ENCODE results near the gene SLC15A1. TPM values are rescaled to one million over a fixed set of nuclear protein-coding genes. Genes with fewer than 3 reads are reported as not detected.

Gene SLC15A1
- total and polyA plus RNA-seq, 4 donors: 5.8 to 19.7 (median 11.6) TPM

GRCh38 chr13:98672947-98673613 is 79.4 kb downstream of the SLC15A1 start:
- H3K9me3 ChIP-seq (ENCODE audit: control insufficient read depth in 4 of 4, low read length in 3 of 4): no peaks in the 10 kb centered on the region
- H3K36me3 ChIP-seq (ENCODE audit: control insufficient read depth in 4 of 4, insufficient read depth in 3 of 4, low read depth in 1 of 4, low read length in 3 of 4): no peaks in the 10 kb centered on the region
- no peaks in the 10 kb centered on the region for H3K27me3 ChIP-seq (ENCODE audit: control insufficient read depth in 4 of 4, insufficient read depth in 4 of 4, low read length in 3 of 4)
- TF ChIP-seq FOXA2 (IDR thresholded peaks at IDR 0.05) (no peak), ATF3 (IDR thresholded peaks at IDR 0.05) (peak; percentile 46), FOXA1 (IDR thresholded peaks at IDR 0.05) (no peak), HNF4A (conservative IDR thresholded peaks at IDR 0.05) (peak; percentile 93), JUND (IDR thresholded peaks at IDR 0.05) (peak; percentile 84 to 85), TAF1 (conservative IDR thresholded peaks at IDR 0.05) (peak; percentile 42), GABPA (IDR thresholded peaks at IDR 0.05 in 1 of 2, conservative IDR thresholded peaks at IDR 0.05 in 1 of 2) (peak; percentile 22 to 70), ZBTB33 (IDR thresholded peaks at IDR 0.05) (peak; percentile 63), REST (IDR thresholded peaks at IDR 0.05) (peak; percentile 39), RXRA (IDR thresholded peaks at IDR 0.05) (peak; percentile 97 to 98), YY1 (IDR thresholded peaks at IDR 0.05) (peak; percentile 93), CTCF (IDR thresholded peaks at IDR 0.05; ENCODE audit: low read depth, low read length, missing input control) (peak; percentile 92), EGR1 (IDR thresholded peaks at IDR 0.05; ENCODE audit: low read depth in 2 of 2) (peak; percentile 62 to 89), RAD21 (IDR thresholded peaks at IDR 0.05) (peak; percentile 97), NR2F2 (IDR thresholded peaks at IDR 0.05) (peak; percentile 92), SP1 (IDR thresholded peaks at IDR 0.05) (peak; percentile 96), HNF4G (IDR thresholded peaks at IDR 0.05) (peak; percentile 80)
- TF ChIP-seq, protein P1, sequence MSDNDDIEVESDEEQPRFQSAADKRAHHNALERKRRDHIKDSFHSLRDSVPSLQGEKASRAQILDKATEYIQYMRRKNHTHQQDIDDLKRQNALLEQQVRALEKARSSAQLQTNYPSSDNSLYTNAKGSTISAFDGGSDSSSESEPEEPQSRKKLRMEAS (IDR thresholded peaks at IDR 0.05): peak; percentile 96
- H3K27ac ChIP-seq (ENCODE audit: low read depth in 1 of 2, low read length in 2 of 2): peak overlapping the region; percentile 34 to 41
- WGBS: 17% methylated on average over 11 of the region's 11 CpGs
- H3K4me1 ChIP-seq (ENCODE audit: control insufficient read depth in 4 of 4, insufficient read depth in 4 of 4, low read length in 3 of 4): peaks cover 2 to 28% (median 15%) of the 10 kb centered on the region in 4 donors
- H3K4me3 ChIP-seq (ENCODE audit: low read depth in 1 of 3, low read length in 3 of 3): no peak overlapping the region
- H3K9ac ChIP-seq (ENCODE audit: low read depth in 1 of 2, low read length in 2 of 2): peak overlapping the region; percentile 22 to 66
- peak; percentile 61 for DNase-seq (ENCODE audit: low spot score)

Data from liver (tissue), 9 donors.